ENCODE results near the gene MGAT4D.
A peak's percentile ranks its signal among the peaks of the same experiment; 100 is the strongest.
"Not testable (repeated sequence)": the region's sequence is repeated elsewhere in the genome, so short reads cannot be mapped to it uniquely, and the experiment has no call there.

The MGAT4D gene

DNA sequence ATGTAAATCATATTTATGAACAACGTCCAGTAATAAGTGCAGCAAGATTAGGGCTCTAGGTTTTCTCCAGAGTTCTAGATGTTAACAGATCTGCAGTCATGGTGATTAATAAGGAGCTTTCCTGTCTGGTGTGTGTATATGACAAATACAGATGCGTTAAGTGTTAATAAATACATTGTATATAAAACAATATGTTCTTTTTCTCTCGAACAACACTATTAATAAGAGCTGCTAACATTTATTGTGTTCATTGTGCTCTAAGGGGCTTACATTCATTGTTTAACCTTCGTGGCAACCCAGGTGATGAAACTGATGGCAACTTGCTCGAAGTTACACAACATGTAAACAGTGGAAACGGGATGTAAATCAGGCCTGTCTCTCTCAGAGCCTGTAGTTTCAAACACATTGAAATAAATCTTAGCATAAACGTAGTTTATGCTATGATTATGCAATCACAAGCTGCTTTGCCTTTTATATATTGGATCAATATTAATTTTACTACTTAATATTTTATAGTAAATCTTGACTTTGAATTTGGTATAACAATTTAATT, 70.1 kb downstream of the MGAT4D start:
- no peak for DNase-seq

DNA sequence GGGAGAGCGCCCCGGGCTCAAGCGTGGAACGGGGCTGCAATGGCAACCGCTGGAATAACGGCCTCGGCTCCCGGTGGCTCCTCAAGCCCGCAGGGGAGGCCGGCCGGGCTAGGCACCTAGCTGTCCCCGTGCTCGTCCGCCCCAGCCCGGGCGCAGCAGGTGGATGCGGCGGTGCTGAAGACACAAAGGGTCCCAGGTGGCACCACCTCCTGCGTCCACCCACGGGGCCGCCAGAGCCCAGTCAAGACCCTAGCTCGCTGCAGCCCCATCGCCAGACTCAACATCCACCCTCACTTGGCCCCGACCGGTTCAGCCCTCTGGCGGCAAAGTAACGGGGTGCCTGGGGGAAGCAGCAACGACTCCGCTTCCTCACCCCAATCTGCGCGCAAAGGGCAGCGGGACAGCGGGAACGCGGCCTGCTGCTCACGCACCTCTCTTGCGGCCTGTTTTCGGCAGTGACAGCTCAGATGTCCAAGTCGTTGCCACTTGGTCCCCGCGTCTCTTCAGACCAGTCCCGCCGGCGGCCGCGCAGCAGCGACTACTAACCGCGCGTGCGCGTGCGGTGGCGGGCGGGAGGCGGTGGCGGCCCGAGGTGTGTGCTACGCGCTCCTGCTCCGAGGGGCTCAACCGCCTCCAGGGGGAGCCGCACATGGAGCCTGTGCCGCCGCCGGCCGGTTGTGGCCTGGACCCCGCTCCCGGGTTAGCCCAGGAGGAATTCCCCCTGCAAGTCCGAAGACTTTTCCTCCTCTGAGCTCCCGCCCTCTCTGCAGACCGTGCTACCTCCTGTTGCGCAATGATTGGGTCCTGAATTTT, 70.8 kb downstream of the MGAT4D start, which contains the start of gene CLGN:
TSS of gene CLGN (minus strand) at position 543 of the 813 bp plus-strand sequence. CDS start 14,570 bp downstream, outside the sequence.
- peak; percentile 72 to 79 for DNase-seq

DNA sequence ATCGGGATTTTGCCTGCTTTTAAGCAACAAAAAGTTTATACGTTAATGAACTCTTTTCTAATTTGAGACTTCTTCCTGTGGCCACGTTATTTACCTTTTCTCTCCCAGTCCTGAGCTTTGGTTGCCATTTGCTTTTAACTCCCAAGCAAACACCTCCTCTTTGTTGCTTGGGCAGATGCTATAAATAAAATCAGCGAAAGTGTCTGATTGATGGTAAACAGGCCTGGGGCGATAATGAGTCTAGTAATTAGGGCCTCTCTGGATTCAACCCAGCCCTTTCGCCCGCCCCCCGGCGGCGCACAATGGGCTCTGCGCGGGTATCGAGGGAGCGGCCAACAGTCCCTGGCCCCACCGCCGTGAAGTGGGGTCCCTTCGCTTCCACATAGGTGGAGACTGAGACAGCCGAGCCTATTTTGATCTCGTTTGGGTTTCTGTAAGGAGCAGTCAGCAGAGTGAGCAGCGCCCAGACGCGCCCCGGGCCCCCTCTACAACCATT, 71.4 kb downstream of the MGAT4D start:
- DNase-seq = no peak

DNA sequence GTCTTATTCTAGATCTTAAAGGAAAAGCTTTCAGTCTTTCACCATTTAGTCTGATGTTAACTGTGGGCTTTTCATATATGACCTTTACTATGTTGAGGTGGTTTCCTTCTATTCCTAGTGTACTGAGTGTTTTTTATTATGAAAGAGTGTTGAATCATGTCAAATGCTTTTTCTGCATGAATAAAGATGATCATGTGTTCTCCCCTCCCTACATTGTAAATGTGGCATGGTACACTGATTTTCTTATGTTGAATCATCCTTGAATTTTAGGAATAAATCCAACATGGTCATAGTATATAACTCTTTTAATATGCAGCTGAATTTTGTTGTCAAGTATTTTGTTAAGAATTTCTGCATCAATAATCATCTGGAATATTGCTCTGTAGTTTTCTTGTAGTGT, 75.0 kb downstream of the MGAT4D start:
- no peak for DNase-seq

DNA sequence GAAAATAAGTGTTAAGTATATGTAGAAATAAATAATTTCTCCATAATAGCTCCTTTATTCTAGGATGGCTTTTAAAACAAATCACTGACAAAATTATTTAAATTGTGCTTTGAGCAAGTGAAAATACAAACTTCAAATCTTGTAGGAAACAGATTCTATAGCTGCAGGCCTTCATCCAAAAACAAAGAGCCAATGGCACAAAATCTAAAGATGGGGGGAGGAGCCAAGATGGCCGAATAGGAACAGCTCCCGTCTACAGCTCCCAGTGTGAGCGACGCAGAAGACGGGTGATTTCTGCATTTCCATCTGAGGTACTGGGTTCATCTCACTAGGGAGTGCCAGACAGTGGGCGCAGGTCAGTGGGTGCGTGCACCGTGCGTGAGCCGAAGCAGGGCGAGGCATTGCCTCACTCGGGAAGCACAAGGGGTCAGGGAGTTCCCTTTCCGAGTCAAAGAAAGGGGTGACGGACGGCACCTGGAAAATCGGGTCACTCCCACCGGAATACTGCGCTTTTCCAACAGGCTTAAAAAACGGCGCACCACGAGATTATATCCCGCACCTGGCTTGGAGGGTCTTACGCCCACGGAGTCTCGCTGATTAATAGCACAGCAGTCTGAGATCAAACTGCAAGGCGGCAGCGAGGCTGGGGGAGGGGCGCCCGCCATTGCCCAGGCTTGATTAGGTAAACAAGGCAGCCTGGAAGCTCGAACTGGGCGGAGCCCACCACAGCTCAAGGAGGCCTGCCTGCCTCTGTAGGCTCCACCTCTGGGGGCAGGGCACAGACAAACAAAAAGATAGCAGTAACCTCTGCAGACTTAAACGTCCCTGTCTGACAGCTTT, 84.7 kb downstream of the MGAT4D start:
- DNase-seq = not testable (repeated sequence)

DNA sequence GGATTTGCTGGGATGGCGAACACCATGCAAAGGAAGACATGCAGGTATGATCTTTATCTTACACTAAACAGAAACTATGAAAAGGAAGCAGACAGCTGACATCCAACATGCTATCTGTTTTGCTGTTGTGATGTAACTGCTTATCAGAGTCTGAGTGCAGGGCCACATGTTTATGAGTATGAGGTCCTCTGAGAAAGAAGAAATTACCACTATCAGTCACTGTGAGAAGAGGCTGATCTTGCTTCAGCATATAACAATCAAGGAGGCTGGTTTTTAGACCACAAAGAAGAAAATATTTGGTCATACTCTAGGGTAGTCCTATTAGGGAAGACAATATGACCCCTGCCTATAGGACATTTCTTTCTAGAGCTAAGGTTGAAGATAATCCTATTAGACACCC, 89.1 kb downstream of the MGAT4D start:
- DNase-seq = no peak

DNA sequence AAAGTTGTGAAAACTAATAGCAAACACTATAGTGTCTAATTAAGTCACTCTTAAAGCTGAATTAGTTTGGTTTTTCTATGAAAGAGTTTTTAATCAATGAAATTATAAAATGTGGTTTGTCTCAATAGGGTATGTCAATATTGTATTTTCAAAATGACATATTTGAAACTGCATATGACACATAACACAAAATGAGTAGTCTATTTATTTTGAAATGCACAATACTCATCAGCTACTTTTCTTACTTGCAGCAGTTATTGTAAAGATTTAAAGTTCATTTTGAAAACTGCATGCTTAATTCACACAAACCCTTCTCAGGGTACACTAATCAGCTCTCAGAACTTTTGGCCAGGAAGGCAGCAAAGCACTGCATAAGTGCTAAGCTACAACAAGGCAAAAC, 91.8 kb downstream of the MGAT4D start:
- no peak for DNase-seq

DNA sequence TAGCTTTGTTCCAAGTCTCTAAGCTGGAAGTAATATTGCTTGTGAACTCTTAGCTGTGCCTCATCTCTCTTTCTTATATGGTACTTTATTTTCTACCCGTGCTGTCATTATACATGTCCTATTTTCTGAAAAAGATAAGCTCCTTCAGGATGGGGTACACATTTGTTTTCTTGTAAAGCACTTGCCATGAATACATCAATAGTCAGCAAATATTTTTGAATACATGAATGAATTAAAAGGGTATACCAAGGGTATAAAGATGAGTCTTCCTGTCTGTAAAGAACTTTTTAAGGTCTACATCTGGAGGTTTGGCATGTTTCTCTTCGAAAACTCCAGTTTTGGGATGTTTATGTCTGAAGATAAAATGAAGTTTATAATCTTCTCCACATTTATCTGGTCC, 98.0 kb downstream of the MGAT4D start:
- no peak for DNase-seq

DNA sequence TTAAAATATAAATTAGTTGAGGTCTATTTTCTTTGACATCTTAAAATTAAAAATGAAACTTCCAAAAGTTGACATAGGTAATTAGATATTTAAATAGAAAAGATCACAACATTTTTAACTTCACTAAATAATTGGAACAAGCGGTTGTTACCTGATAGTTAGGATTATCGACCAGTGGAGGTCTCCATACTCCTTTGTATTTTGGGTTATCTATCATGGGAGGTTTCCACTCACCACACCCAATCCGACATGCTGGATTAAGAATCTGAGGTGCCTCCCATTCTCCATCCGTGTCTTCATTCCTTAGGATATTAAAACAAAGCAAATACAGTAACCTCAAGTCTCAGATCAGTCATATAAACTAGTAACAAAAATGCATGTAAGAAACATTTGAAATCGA, 102.4 kb downstream of the MGAT4D start:
- no peak for DNase-seq
